GM08714 (cell line): ENCODE measurements around the gene IL3.

Experiments used
- H3K4me3 ChIP-seq: fragments of 200-500 bp; sonication (Bioruptor generic); 2 replicates; pipeline ENCODE4 v1.5.1; 2014; ENCODE audit warnings: mild to moderate bottlenecking, low read length, inconsistent platforms
- ZNF274 ChIP-seq: IDR thresholded peaks from 2 replicates; pipeline ENCODE4 v1.6.1; 2012; ENCODE audit warnings: mild to moderate bottlenecking, low read depth, low read length

The IL3 gene

DNA sequence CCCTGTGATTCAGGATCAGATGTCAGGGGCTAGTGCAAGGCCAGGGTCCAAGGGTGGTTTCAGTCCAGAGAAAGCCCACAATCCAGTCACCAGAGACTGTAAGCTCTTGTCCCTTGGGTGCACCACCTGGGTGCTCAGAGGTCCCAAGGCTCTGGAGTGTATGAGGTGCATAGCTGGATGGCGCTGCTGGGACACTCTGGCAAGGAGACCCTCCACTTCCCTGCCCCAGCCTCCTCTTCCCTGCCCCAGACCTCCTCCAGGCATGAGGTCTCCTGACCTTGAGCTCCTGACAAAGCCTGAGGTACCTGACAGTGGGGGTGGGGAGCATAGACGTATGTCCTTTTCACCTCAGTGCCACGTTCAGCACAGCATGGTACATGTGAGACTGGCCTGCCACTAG lies 20.1 kb downstream of the IL3 start:
- no peak for TF ChIP-seq ZNF274
- no peak overlapping the region for H3K4me3 ChIP-seq

DNA sequence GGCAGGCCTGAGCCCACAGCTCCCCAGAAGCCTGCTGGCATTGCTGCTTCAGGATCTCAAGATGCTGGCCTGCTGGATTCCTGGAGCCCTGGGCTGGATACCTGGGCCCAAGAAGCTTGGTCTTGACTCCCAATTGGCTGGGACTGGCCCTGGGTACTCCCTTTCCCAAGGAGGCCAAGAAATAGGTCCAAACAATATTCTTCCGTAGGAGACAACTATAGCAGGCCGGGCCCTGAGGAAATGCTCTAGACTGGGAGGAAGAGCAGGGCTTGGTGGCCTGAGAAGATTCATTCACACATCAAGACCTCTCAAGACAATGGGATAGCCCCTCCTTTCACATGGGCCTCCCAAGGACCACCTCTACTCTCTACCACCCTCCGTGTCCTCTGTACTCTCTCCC lies 21.0 kb downstream of the IL3 start:
- no peak overlapping the region for H3K4me3 ChIP-seq
- no peak for TF ChIP-seq ZNF274

DNA sequence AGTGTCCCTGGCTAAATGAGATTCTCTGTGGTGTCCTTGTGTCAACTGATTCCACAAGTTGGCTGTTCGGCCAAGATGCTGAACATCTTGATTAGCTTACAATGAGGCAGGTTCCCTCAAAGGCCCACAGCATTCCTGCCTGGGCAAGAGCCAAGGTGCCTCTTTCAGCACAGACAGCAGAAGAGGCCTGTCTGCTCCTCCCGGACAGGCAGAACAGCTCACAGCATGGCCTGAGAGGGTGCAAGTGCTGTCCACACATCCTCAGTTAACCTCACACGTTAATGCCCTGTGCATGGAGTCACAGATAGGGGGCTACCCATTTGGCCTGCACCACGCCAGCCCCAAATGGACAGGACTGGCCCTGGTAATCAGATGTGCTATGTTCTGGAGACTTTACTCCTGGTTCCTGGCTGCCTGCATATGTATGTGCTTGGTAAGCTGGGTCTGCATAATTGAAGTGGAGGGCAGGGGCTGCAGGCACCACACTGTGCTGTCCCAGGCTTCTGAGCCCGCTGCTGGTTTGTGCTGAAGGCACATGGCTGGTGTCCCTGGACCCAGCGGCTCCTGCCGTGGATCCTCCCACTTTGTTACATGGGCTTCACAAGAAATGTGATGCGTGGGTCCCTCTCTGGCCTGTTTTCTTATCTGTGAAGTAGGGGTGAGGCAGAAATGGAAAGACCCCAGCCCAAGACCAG lies 22.0 kb downstream of the IL3 start:
- no peak overlapping the region for H3K4me3 ChIP-seq
- no peak for TF ChIP-seq ZNF274

GRCh38 chr5:132083071-132083678 lies 22.7 kb downstream of the IL3 start:
- H3K4me3 ChIP-seq = no peak overlapping the region
- no peak for TF ChIP-seq ZNF274

GRCh38 chr5:132085686-132086085 lies 25.2 kb downstream of the IL3 start:
- TF ChIP-seq ZNF274 = no peak
- no peak overlapping the region for H3K4me3 ChIP-seq

DNA sequence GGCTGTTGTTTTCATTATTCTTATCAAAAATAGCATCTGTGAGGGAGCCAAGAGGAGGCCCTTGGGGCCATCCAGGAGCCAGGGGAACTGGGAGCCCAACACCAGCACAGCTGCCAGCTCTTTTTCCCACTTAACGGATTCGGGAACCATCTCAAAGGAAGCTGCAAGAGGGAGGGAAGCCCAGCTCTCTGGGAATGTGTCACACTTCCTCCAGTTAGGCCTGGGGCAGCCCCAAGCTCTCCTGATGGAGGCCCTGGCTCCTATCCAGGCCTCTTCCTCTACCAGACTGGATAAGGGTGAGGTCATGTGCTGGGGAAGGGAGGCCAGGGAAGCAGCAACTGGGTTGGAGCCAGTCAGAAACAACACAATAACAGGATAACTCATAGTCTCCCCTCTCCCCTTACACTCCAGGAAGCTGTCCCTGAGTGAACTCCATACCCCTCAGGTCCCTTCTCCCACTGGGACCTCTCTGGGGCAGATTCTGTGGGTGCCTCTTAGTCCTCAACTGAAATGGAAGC lies 25.9 kb downstream of the IL3 start:
- TF ChIP-seq ZNF274 = no peak
- H3K4me3 ChIP-seq = no peak overlapping the region

- no peak overlapping the region for H3K4me3 ChIP-seq
- TF ChIP-seq ZNF274 = no peak
Measured at GRCh38 chr5:132087176-132087575, 26.7 kb downstream of the IL3 start.

GRCh38 chr5:132087661-132088060 lies 27.2 kb downstream of the IL3 start:
- TF ChIP-seq ZNF274 = no peak
- H3K4me3 ChIP-seq = no peak overlapping the region

- H3K4me3 ChIP-seq = no peak overlapping the region
- TF ChIP-seq ZNF274 = no peak
Measured at GRCh38 chr5:132089363-132089762, 28.9 kb downstream of the IL3 start.

DNA sequence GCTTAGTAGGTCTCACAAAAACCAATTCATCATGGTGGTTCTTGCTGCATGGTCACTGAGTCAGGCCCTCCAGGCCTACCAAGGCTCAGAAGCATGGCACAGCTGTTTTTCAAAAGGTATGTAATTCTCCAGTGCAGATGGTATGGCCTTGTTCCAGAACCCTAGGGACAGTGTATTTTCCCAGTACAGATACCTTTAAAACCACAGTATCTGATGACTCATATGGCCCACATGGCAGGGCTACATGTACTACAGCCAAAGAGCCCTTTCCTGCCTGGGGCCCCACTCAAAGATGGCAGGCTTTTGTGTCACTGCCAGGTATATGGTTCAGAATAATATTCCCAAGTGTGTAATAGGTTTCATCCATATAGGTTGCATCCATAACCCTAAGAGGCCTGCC lies 29.7 kb downstream of the IL3 start:
- TF ChIP-seq ZNF274 = no peak

GRCh38 chr5:132093271-132093670 lies 32.8 kb downstream of the IL3 start:
- TF ChIP-seq ZNF274 = no peak

More for the DNA sequence above, 29.7 kb downstream of the IL3 start:
- H3K4me3 ChIP-seq = no peak overlapping the region

DNA sequence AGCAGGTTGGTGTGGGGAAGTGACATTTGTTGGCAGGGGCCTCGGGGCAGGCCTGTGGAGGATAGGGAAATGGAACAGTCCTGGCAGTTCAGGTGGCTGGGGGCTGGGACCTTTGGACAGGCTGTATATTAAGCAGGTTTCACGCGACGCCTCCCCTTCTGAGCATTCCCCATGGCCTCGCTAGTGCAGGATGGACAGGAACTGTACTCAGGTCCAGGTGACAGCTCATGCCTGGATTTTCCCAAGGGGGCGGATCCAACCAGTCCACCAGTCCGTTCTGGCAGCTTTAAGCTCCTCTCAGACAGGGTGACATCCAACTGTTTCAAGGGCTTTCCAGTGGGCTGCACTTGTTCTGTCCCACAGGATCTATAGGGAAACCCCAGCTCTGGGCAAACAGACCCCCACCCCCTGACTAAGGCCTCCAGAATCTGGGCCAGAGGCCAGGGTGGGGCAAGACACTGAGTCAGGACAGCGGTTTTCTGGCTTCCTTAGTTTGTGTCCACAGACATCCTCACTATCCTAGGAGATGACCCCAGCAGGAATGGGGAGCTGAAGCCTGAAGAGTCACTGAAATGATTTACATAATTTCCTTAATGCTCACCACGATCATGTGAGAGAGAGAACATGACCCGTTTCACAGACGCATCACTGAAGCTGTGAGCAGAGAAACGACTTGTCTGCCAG lies 34.1 kb downstream of the IL3 start:
- no peak overlapping the region for H3K4me3 ChIP-seq
- TF ChIP-seq ZNF274 = no peak

More at GRCh38 chr5:132093271-132093670, 32.8 kb downstream of the IL3 start:
- no peak overlapping the region for H3K4me3 ChIP-seq

- no peak overlapping the region for H3K4me3 ChIP-seq
- TF ChIP-seq ZNF274 = no peak
Measured at GRCh38 chr5:132095077-132095410, 34.6 kb downstream of the IL3 start.

- TF ChIP-seq ZNF274 = no peak
- H3K4me3 ChIP-seq = no peak overlapping the region
Measured at GRCh38 chr5:132095424-132095972, 35.0 kb downstream of the IL3 start.

GRCh38 chr5:132096904-132097303 lies 36.4 kb downstream of the IL3 start:
- H3K4me3 ChIP-seq = no peak overlapping the region
- TF ChIP-seq ZNF274 = no peak
